Stimulated activated CD8-positive, alpha-beta memory T cell treated with anti-CD3 and anti-CD28 coated beads, Interleukin-7, amount 100 ng/mL, for 4 hours (primary cell): ENCODE results near the gene FRMD8.
A peak's percentile ranks its signal among the peaks of the same experiment; 100 is the strongest.

Source experiments
- DNase-seq, 2 donors: peaks; one replicate each; pipeline ENCODE4 v3.0.0-alpha.2; 2020; ENCODE audit warnings: low read depth in 2 of 2

The FRMD8 gene, protein sequence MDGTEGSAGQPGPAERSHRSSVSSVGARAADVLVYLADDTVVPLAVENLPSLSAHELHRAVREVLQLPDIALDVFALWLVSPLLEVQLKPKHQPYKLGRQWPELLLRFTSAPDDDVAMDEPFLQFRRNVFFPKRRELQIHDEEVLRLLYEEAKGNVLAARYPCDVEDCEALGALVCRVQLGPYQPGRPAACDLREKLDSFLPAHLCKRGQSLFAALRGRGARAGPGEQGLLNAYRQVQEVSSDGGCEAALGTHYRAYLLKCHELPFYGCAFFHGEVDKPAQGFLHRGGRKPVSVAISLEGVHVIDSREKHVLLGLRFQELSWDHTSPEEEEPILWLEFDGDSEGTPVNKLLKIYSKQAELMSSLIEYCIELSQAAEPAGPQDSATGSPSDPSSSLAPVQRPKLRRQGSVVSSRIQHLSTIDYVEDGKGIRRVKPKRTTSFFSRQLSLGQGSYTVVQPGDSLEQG

DNA sequence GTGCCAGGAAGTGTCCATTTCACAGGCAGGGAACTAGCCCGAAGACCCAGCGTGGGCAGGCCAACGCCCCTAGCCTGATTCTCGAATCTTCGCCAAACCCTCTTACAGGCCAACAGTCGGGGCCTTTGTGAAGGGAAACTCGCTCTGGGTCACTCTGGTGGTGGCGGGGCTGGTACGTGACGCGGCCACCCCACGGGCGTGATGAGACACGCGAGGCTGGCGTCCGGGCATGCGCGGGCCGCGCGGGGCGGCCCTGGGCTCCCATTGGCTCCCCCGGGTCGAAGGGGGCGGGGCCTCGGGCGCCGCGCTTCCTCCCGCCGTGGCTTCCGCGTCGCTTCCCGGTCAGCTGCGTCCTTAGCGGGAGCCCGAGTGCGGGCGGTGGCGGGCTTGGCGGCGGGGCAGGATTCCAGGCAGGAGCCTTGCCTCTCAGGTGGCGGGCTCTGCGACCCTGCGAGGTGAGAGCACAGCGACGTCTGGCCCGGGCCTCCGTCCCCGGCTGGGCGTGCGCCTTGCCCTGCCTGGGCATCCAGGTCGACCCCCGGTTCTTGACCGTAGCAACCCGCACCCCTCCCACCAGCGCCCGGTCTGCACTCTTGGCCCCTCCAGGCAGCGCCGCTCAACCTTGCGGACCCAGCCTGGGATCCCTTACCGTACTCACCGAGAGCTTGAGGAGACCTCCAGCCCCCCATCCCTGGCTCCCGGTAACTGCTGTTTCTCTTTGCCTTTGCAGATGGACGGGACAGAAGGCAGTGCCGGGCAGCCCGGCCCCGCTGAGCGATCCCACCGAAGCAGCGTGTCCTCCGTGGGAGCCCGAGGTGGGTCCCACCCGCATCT, at the start of gene FRMD8:
TSS of gene FRMD8 (plus strand) at position 331 of the 834 bp plus-strand sequence. CDS start at position 731, 400 bp downstream.
- peak; percentile 74 to 87 for DNase-seq

DNA sequence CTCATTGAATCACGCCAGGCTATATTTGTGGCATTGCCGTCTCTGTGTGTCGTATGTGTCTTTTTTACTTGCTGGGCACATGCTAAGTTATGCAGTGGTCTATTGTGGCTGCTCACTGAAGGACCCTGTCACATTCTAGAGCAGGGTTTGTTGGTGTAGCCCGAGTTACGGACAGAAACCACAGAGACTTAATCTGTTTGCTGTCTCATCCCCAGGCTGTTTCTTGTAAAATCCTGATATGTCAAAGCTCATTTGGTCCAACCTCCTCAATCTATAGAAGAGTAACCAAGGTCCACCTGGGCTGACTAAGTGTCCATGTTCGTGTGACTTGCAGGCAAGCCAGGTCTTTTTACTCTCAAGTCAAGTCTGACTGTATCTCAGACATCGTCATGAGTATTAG, 47.8 kb upstream of the FRMD8 start:
- DNase-seq = no peak

DNA sequence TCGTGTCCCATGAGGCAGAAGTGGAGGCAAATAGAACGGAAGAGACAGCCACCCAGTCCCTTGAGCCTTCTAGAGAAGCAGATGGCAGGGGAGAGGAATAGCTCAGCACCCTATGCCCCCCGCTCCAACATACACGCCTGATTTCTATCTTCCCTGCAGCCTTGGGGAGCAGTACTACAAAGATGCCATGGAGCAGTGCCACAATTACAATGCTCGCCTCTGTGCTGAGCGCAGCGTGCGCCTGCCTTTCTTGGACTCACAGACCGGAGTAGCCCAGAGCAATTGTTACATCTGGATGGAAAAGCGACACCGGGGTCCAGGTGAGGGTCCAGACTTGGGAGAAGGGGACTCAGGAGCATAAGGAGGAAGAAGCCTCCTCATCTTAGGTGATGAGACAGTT, 46.2 kb upstream of the FRMD8 start:
- no peak for DNase-seq

DNA sequence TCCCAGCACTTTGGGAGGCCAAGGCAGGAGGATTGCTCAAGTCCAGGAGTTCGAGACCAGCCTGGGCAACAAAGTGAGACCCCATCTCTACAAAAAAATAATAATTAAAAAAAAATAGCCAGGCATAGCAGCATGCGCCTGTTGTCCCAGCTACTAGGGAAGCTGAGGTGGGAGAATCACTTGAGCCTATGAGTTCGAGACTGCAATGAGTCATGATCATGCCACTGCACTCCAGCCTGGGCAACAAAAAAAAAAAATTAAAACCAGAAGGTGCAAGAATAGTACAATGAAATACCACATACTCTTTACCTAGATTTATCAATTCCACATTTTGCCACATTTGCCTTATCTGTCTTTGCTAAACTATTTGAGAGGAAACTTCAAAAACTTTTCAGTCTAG, 44.6 kb upstream of the FRMD8 start:
- DNase-seq = no peak

DNA sequence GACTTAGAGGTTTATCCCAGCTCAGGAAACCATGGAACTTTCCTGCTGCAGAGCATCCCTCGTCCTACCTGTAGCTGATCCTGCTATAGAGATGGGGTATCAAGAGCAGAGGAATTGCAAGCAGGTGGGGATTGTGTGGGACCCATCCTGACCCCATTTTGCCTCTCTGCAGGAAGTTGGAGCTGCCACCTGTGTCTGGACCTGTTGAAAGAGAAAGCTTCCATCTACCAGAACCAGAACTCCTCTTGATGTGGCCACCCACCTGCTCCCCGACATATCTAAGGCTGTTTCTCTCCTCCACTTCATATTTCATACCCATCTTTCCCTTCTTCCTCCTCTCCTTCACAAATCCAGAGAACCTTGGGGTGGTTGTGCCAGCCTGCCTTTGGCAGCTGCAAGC, 34.9 kb upstream of the FRMD8 start:
- no peak for DNase-seq

DNA sequence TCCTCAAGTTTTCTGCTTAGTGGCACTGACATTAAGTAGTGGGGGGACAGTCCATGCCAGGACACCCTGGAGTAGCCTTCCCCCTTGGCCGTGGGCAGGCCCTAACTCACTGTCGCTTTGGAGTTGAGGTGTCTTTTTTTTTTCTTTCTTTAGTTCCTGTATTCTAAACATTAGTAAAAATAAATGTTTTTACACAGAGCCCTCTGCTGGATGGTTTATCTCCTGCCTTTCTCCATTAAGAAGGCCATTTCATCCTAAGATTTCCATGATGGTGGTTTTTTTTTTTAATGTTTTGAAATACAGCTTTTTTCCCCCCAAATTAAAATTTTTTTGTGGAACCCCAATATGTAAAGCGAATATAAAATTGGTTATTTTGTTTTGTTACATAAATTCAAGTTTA, 33.7 kb upstream of the FRMD8 start:
- DNase-seq = no peak

DNA sequence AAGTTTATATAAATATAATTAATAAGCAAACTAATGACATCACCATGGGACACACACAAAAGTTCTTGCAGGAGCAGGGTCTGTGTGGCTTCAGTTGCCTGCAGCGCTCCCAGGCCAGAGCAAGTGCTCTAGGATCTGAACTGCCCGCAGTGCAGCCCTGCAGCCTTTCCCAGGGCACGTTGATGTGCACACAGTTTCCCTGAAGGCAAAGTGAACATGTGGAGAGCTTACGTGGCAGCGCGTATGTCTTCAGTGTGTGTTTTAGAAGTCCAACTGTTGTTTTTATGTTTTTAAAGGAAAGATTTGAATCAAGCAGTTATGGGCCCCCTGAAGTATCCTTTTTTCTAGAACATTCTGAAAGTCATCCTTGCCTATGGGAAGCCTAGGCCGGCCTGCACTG, 33.1 kb upstream of the FRMD8 start:
- DNase-seq = no peak

DNA sequence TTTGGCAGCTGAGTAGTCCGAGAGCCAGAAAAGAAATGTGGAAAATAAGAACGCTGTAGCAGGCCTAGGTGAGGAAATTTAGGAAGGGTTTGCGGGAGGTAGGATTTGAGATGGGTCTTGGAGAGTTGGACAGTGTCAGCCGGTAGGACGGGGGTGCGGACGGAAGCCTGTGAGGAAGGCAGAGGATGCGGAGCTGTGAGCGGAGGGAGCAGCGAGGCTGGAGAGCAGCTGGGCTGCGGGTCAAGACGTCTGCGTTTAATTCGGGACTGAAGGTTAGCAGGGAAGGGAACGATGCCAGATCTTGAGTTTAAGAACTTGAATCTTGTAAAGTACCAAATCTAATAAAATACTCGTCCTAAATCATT, 32.6 kb upstream of the FRMD8 start:
- no peak for DNase-seq

DNA sequence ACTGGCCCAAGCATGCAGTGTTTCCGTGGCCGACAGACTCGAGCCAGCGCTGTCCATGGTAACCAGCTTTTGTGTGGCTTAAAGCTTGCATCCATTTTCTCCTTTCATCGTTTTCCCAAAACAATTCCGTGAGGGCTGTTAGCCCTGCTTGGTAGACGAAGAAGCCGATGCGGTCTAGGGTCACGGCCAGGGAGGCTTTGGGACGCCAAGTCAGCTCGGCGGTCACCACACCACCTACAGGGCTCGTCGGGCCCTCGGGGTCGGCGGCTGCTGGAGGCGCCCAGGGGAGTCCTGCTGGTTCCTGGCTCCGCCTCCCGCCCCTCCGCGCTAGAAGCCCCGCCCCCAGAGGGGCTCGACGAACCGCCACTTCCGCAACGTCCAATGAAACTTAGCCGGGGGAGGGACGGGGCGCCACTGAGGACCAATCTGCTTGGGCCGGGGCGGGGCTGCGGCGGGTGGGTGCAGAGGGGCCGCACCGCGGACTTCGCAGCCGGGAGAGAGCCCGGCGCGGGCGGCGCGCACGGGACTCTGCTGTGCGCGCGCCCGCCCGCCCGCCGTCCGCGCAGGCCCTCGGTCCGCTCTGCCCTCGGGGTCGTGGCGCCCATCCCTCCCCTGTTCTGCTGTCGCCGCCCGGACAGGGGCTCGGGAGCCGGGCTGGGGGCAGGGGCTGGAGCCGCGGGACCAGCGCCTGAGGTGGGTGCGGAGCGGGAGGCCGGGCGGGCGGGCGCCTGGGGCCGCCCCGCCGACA, 32.0 kb upstream of the FRMD8 start, which contains the start of gene TIGD3:
TSS of gene TIGD3 (plus strand) at position 487 of the 748 bp plus-strand sequence. CDS start 1,058 bp downstream, outside the sequence.
- peak; percentile 95 to 96 for DNase-seq

DNA sequence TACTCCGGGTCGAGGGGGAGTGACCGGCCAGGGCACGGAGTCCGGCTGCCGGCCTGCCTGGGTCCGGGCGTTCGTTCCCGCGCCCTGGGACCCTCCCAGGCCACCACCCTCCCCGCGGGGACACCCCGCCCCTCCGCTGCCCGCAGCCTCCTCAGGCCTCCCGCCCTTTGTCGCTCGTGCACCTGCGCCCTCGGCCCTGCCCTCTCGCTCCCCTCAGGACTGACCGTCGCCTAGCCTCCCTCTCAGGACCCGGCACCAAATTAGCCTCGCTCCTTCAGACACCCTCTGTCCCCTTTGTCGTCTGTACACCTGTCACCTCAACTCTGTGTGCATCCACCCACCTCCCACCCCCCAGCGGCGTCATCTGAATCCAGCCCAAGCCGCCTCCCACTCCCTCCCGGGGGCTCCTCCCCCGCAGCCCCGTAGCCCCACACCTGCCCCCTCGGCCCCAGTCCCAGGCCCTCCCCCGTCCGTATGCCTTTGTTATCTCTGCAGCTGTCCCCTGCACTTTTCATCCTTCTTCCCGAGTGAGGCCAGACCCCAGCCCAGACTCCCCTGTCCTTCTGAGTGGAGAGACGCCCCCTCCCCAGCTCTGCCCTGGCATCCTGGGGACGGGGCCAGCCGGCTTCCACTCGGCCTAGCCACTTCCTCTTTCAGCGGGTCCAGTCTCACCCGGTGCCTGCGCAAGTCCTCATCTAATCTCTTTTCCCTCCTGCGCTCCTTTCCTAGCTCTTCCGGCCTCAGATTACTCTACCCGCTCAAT, 31.2 kb upstream of the FRMD8 start:
- peak; percentile 50 to 61 for DNase-seq

DNA sequence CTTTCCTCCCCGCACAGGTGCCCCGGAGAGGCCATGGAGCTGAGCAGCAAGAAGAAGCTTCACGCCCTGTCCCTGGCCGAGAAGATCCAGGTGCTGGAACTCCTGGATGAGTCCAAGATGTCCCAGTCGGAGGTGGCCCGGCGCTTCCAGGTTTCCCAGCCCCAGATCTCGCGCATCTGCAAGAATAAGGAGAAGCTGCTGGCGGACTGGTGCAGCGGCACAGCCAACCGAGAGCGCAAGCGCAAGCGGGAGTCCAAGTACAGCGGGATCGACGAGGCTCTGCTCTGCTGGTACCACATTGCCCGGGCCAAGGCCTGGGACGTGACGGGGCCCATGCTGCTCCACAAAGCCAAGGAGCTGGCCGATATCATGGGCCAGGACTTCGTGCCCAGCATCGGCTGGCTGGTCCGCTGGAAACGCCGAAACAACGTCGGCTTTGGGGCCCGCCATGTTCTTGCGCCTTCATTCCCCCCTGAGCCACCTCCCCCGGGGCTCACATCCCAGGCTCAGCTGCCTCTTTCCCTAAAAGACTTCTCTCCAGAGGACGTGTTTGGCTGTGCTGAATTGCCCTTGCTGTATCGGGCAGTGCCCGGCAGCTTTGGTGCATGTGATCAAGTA, 30.6 kb upstream of the FRMD8 start:
- no peak for DNase-seq

DNA sequence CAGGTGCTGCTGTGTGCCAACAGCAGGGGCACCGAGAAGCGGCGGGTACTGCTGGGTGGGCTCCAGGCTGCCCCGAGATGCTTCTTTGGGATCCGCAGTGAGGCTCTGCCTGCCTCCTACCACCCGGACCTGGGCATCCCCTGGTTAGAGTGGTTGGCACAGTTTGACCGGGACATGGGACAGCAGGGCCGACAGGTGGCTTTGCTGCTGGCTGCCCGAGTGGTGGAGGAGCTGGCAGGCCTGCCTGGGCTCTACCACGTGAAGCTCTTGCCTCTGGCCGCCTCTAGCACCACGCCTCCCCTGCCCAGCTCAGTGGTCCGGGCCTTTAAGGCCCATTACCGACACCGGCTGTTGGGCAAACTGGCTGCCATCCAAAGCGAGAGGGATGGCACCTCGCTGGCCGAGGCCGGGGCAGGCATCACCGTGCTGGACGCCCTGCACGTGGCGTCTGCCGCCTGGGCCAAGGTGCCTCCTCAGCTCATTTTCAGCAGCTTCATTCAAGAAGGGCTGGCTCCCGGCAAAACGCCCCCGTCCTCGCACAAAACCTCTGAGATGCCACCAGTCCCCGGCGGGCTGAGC, 30.0 kb upstream of the FRMD8 start:
- no peak for DNase-seq

DNA sequence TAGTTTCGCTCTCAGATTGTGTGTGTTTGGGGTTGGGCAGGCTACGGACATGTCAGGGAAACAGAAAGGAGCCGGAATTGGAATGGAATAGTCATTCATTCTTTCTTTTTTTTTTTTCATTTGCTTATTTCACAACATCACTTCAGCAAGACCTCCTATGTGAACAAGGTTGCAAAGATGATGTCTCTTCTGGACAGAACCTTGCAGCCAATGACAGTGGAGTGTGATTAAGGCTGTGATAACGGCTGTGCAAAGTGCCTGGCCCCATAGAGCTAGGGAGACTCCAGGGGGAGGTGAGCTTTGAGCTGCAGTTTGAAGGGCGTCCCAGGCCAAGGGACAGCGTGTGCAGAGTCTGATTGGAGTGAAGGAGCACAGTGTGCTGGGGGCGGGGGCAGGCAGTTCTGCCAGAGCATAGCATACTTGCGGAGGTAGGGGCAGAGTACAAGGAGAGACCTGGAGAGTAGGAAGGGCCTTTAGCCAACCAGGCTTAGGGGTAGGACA, 28.5 kb upstream of the FRMD8 start:
- DNase-seq = no peak

DNA sequence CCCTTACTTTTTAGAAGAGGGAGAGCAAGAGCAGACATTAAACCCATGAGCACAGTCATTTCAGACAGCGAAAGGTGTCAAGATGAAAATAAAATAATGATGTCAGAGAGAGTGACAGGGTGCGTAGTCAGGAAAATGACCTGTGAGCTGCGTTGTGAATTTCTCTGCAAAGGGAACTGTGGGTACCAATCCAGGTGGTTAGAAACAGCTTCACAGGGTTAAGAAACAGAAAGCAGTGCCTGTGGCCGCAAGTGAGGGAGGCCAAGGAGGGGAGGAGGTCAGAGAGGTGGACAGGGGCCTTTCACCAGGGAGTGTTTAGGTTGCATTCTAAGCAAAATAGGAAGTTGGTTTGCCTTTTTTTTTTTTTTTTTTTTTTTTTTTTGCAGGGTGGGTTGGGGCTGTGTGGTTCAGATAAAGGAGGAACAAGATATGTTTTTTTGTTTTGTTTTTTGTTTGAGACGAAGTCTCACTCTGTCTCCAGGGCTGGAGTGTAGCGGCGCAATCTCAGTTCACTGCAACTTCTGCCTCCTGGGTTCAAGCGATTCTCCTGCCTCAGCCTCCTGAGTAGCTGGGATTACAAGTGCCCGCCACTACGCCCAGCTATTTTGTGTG, 24.0 kb upstream of the FRMD8 start:
- DNase-seq = no peak

DNA sequence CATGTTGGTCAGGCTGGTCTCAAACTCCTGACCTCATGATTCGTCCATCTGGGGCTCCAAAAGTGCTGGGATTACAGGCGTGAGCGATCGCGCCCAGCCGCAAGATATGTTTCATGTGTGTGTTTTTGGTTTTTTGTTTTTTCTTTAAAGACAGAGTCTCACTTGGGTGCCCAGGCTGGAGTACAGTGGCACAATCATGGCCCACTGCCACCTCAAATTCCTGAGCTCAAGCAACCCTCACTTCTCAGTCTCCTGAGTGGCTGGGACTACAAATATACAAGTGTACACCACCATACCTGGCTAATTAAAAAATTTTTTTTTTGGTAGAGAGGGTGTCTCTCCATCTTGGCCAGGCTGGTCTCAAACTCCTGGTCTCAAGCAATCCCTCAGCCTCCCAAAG, 23.5 kb upstream of the FRMD8 start:
- DNase-seq = no peak

DNA sequence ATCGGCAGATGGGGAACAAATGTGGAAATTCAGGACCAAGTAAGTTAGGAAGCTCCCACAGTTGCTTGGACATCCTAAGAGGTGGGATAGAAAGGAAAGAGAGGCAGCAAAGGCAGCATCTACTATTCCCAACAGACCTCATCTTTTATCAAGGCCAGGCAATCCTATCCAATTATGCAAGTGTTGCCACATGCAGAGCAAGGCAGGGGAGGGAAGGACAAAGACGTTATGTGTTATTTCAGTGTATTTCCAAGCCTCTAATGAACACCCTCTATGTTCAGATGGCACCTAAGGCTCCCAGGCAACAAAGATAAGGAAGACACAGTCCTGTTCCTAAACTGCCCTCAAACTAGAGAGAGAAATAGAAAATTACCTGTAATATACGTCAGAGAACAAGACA, 22.7 kb upstream of the FRMD8 start:
- DNase-seq = no peak

DNA sequence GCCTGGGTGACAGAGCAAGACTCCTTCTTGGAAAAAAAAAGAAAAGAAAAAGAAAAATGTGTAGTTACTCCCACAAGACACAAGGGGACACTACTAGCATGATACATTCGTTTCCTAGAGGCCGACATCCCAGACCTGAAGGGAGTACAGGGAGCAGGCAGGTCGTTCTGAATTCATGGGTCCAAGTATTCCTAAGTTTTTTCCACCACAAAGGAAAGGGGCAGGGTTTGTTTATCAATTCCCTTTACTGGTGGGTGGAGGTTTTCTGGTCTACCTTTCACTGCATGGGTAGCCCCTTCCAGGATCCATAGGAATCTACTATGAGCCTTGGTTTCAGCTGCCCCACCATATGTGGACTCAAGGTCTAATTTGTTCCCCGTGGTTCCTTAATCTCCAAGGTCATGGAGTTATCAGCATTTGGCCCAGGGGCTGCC, 20.1 kb upstream of the FRMD8 start:
- DNase-seq = no peak

DNA sequence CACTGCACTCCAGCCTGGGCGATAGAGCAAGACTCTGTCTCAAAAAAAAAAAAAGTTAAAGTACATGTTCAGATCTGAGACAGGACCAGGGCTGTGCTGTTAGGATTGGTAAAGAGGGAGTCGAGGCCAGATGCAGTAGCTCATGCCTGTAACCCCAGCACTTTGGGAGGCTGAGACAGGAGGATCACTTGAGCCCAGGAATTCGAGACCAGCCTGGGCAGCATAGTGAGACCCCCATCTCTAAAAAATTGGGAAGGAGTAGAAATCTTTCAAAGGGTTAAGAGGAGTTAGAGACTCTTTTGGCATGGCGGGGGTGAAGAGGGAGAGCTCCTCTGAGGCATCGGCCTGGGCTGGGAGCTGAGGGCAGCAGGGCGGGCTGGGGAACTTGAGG, 15.8 kb upstream of the FRMD8 start:
- DNase-seq = no peak

DNA sequence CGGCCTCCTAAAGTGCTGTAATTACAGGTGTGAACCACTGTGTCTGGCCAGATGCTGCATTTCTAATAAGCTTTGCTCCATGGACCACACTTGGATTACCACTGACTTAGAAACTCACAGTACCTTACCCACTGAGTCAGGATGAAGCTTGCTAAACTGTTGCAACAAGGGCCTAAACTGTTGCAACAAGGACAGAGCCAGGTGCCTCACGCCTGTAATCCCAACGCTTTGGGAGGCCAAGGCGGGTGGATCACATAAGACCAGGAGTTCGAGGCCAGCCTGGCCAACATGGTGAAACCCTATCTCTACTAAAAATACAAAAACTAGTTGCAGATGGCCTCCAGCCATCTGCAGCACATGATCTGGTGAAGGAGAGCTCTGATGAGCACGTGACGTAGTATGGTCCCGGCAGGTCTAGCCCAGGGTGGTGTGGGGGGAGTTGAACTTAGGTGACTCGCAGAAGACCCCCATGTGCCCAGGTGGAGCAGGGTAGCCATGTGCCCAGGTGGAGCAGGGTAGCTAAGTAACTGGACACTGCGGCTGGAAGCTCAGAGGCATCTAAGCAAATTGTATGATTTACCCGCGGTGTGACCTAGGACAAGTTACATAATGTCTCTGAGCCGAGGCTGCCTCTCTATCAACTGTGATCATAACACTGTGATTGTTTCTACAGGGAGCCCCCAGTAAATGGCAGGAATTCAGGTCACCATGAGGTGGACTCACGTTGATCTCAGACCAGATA, 12.4 kb upstream of the FRMD8 start:
- no peak for DNase-seq
